Measurements from ENCODE around the gene PEF1. TPM values are rescaled to one million over a fixed set of nuclear protein-coding genes. Genes with fewer than 3 reads are reported as not detected.

The PEF1 gene
- total RNA-seq, 1 donor from 2014 or later: 69.9 TPM

GRCh38 chr1:31671147-31671546 is 26.5 kb upstream of the PEF1 start:
- Histone ChIP-seq H3K27ac (no peak overlapping the region), H3K36me3 (no peaks in the 10 kb centered on the region), H3K4me1 (peaks cover 11% of the 10 kb centered on the region), H3K27me3 (no peaks in the 10 kb centered on the region), H3K4me3 (no peak overlapping the region), H3K9me3 (no peaks in the 10 kb centered on the region)
- no peak for TF ChIP-seq CTCF (IDR thresholded peaks at IDR 0.05)
- ATAC-seq (no peak), DNase-seq (no peak)
- intact Hi-C loops (cut with DNase I): no loop called here

DNA sequence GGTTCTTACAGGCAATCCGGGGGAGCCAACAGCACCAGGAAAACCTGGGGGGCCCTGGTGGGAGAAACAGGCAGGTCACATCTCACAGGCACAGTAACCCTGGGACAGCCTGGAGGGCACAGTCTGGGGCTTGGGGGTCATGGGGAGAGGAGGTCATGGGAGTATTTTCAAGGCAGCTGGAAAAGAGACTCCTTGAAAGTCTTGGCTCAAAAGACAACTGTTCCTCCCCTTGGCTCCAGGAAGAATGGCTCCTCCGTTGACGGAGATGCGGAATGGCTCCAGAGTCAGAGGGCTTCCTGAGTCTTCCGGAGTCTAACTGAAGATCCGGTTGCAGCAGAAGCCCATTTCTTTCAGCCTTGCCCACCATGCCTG is 25.9 kb upstream of the PEF1 start:
- Histone ChIP-seq H3K27ac (peak overlapping the region; percentile 47), H3K36me3 (no peaks in the 10 kb centered on the region), H3K4me1 (peaks cover 11% of the 10 kb centered on the region), H3K4me3 (no peak overlapping the region), H3K9me3 (no peaks in the 10 kb centered on the region), H3K27me3 (no peaks in the 10 kb centered on the region)
- ATAC-seq (no peak), DNase-seq (no peak)
- intact Hi-C loops (cut with DNase I): no loop called here
- TF ChIP-seq CTCF (IDR thresholded peaks at IDR 0.05): no peak

GRCh38 chr1:31669786-31670592 is 25.3 kb upstream of the PEF1 start:
- DNase-seq (peak; percentile 91), ATAC-seq (peak; percentile 63)
- TF ChIP-seq CTCF (IDR thresholded peaks at IDR 0.05): no peak
- Histone ChIP-seq H3K4me1 (peaks cover 11% of the 10 kb centered on the region), H3K36me3 (no peaks in the 10 kb centered on the region), H3K4me3 (peak overlapping the region; percentile 16), H3K9me3 (no peaks in the 10 kb centered on the region), H3K27ac (peak overlapping the region; percentile 47), H3K27me3 (no peaks in the 10 kb centered on the region)
- intact Hi-C loops (cut with DNase I): loop anchor here (5.0 kb wide), 1 partner anchor 117 kb away; no protein-coding TSS in a partner anchor

DNA sequence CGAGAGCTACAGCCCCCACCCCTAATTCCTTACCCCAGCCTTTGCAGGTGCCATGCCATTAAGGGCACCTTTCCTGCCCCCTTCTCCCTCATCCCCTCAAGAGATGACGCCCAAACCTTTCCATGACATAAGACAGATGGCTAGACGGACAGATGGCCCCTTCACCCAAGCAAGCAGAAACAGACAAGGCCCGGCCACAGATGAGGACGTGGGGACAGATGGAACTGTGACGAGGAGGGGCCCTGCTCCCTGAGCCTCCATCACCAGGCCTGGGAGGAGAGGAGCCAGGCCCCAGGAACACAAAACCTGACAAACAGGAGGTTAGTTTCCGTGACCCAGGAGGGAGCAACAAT is 24.7 kb upstream of the PEF1 start:
- intact Hi-C loops (cut with DNase I): loop anchor here (5.0 kb wide), 1 partner anchor 118 kb away; no protein-coding TSS in a partner anchor
- Histone ChIP-seq H3K9me3 (no peaks in the 10 kb centered on the region), H3K27ac (peak overlapping the region; percentile 47), H3K27me3 (no peaks in the 10 kb centered on the region), H3K4me1 (peaks cover 11% of the 10 kb centered on the region), H3K36me3 (no peaks in the 10 kb centered on the region), H3K4me3 (no peak overlapping the region)
- no peak for TF ChIP-seq CTCF (IDR thresholded peaks at IDR 0.05)
- no peak for DNase-seq
- no peak for ATAC-seq

DNA sequence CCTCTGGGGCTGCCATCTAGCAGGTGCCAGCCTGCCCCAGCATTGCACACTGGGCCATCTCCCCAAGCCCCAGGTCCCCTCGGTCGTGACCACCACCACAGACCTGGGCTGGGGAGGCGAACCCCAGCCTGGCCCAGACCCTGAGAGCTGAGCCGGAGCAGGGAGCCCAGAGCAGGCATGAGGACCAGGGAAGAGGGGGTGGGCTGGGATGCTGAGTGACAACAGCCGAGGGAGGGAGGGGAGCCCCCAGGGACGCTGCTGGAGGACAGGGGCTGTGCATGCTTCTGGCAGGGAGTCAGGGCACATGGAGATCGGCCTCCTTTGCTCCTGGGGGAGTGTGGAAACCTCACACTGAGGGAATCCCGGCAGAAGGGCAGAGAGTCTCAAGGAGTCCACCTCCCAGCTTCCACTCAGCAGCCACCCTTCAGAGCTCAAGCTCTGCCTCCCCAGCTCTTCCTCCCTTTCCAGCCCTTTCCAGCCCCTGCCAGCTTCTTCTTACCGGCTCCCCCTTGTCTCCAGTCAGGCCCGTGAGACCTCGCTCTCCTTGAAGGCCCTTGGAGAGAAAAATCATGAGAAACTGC is 23.7 kb upstream of the PEF1 start:
- intact Hi-C loops (cut with DNase I): loop anchor here (5.0 kb wide), 1 partner anchor 119 kb away; no protein-coding TSS in a partner anchor
- no peaks in the 10 kb centered on the region for H3K36me3 ChIP-seq
- DNase-seq (peak; percentile 48), ATAC-seq (no peak)
- peaks cover 11% of the 10 kb centered on the region for H3K4me1 ChIP-seq
- H3K9me3 ChIP-seq: no peaks in the 10 kb centered on the region
- no peaks in the 10 kb centered on the region for H3K27me3 ChIP-seq
- H3K27ac ChIP-seq: no peak overlapping the region
- no peak for TF ChIP-seq CTCF (IDR thresholded peaks at IDR 0.05)
- no peak overlapping the region for H3K4me3 ChIP-seq
